A549 (cell line): ENCODE measurements around the gene GZF1. TPM values are rescaled to one million over a fixed set of nuclear protein-coding genes. Genes with fewer than 3 reads are reported as not detected.

ENCODE experiments used
- ATAC-seq, 2 experiments: fragments of 200-7000 bp in 1 of 2; fragments of >200 bp in 1 of 2; cut with Nextera tagmentation in 1 of 2; cut with Tn5 transposase in 1 of 2; 3 replicates each; pipeline versions ENCODE4 v1.8.0 to v1.9.1; 2018 to 2020; ENCODE audit warnings: mild to moderate bottlenecking in 1 of 2, moderate library complexity in 1 of 2
- CTCF ChIA-PET: fragments of 300-600 bp; sonication (Branson Sonifier 250); formaldehyde crosslinking; extraction: SDS; loops from one replicate; lab custom pipeline; 2021; ENCODE audit warnings: antibody characterized with exemption, inconsistent platforms; lab: Yijun Ruan, JAX
- POLR2A ChIA-PET: fragments of 350-600 bp; formaldehyde crosslinking; extraction: SDS; loops from one replicate; lab custom pipeline; 2021; ENCODE audit warnings: antibody characterized with exemption, inconsistent platforms; lab: Yijun Ruan, JAX
- DNase-seq, 2 experiments: peaks; one replicate each; pipeline versions ENCODE4 v3.0.0 to v3.0.0-alpha.2; 2011 to 2016; ENCODE audit warnings: low read depth in 1 of 2, low spot score in 1 of 2
- FAIRE-seq: peaks from 2 replicates; lab custom pipeline; 2011; peaks lifted over from hg19 to GRCh38; lab: Jason Lieb, UNC
- H3K27ac ChIP-seq, 2 experiments: fragments of >200 bp; sonication (Bioruptor Twin); formaldehyde crosslinking; 3 replicates each; pipeline ENCODE4 v1.5.1; 2016 to 2017
- H3K4me1 ChIP-seq: fragments of >200 bp; sonication (Bioruptor Twin); formaldehyde crosslinking; 3 replicates; pipeline ENCODE4 v1.6.1; 2016
- H3K4me2 ChIP-seq: fragments of >200 bp; sonication (Bioruptor Twin); formaldehyde crosslinking; 3 replicates; pipeline ENCODE4 v1.6.1; 2016
- H3K4me3 ChIP-seq: fragments of >200 bp; sonication (Bioruptor Twin); formaldehyde crosslinking; 3 replicates; pipeline ENCODE4 v1.5.1; 2016
- H3K9me3 ChIP-seq: fragments of >200 bp; sonication (Bioruptor Twin); formaldehyde crosslinking; 3 replicates; pipeline ENCODE4 v1.6.1; 2016
- ATOH8 ChIP-seq: fragments of 250-450 bp; sonication (Bioruptor Pico); IDR thresholded peaks from 2 replicates; pipeline ENCODE4 v1.5.0; 2020; ENCODE audit warnings: low read depth, mild to moderate bottlenecking, moderate library complexity
- CBX2 ChIP-seq: fragments of 200-600 bp; sonication (generic); IDR thresholded peaks from 2 replicates; pipeline ENCODE4 v1.6.1; 2016; ENCODE audit warnings: low read depth, mild to moderate bottlenecking, borderline replicate concordance
- CBX8 ChIP-seq: fragments of 200-600 bp; sonication (generic); IDR thresholded peaks from 2 replicates; pipeline ENCODE4 v1.6.1; 2016
- CHD4 ChIP-seq: fragments of 200-600 bp; sonication (generic); IDR thresholded peaks from 2 replicates; pipeline ENCODE4 v1.6.1; 2016; ENCODE audit warnings: antibody characterized with exemption, mild to moderate bottlenecking, borderline replicate concordance
- E2F6 ChIP-seq: IDR thresholded peaks from 2 replicates; pipeline ENCODE4 v1.6.1; 2012; ENCODE audit warnings: low read depth, borderline replicate concordance
- EHF ChIP-seq: fragments of 250-450 bp; sonication (Bioruptor Pico); IDR thresholded peaks from 2 replicates; pipeline ENCODE4 v1.5.0; 2020; ENCODE audit warnings: mild to moderate bottlenecking
- FOSB ChIP-seq: fragments of 250-450 bp; sonication (Bioruptor Pico); IDR thresholded peaks from 2 replicates; pipeline ENCODE4 v1.5.0; 2020; ENCODE audit warnings: mild to moderate bottlenecking, moderate library complexity
- FOXS1 ChIP-seq: fragments of 250-450 bp; sonication (Bioruptor Pico); IDR thresholded peaks from 2 replicates; pipeline ENCODE4 v1.5.0; 2020; ENCODE audit warnings: mild to moderate bottlenecking, moderate library complexity
- HEYL ChIP-seq: fragments of 250-450 bp; sonication (Bioruptor Pico); IDR thresholded peaks from 2 replicates; pipeline ENCODE4 v1.8.0; 2021; ENCODE audit warnings: mild to moderate bottlenecking, moderate library complexity
- HOXB13 ChIP-seq: fragments of 250-450 bp; sonication (Bioruptor Pico); IDR thresholded peaks from 2 replicates; pipeline ENCODE4 v1.5.0; 2020; ENCODE audit warnings: low read depth, mild to moderate bottlenecking, moderate library complexity
- JUN ChIP-seq, 2 experiments: fragments of >200 bp; sonication (Bioruptor Twin); formaldehyde crosslinking; IDR thresholded peaks; 2 replicates in 1 of 2; 3 replicates in 1 of 2; pipeline ENCODE4 v1.6.1; 2016 to 2017
- KDM5A ChIP-seq: fragments of 200-600 bp; sonication (generic); IDR thresholded peaks from 2 replicates; pipeline ENCODE4 v1.6.1; 2016; ENCODE audit warnings: antibody characterized with exemption, mild to moderate bottlenecking
- MAFK ChIP-seq: fragments of 450-650 bp; IDR thresholded peaks from 2 replicates; pipeline ENCODE4 v1.6.1; 2014; ENCODE audit not compliant: partially characterized antibody
- MAX ChIP-seq: IDR thresholded peaks from 2 replicates; pipeline ENCODE4 v1.6.1; 2012
- NPAS2 ChIP-seq: fragments of 250-450 bp; sonication (Bioruptor Pico); IDR thresholded peaks from 2 replicates; pipeline ENCODE4 v1.8.0; 2022; ENCODE audit warnings: mild to moderate bottlenecking, moderate library complexity, borderline replicate concordance
- RCOR1 ChIP-seq: fragments of 150-350 bp; IDR thresholded peaks from 2 replicates; pipeline ENCODE4 v1.6.1; 2014; ENCODE audit warnings: antibody characterized with exemption, low read length, low read depth
- USF2 ChIP-seq: fragments of 450-650 bp; IDR thresholded peaks from 2 replicates; pipeline ENCODE4 v1.6.1; 2014; ENCODE audit warnings: antibody characterized with exemption
- ZC3H11A ChIP-seq: fragments of 450-650 bp; IDR thresholded peaks from 2 replicates; pipeline ENCODE4 v1.6.1; 2014; ENCODE audit warnings: antibody characterized with exemption, mild to moderate bottlenecking
- ZFP36 ChIP-seq: fragments of 450-650 bp; IDR thresholded peaks from 2 replicates; pipeline ENCODE4 v1.6.1; 2014; ENCODE audit warnings: borderline replicate concordance; ENCODE audit not compliant: partially characterized antibody
- ZSCAN20 ChIP-seq: fragments of 250-450 bp; sonication (Bioruptor Pico); IDR thresholded peaks from 2 replicates; pipeline ENCODE4 v1.8.0; 2022; ENCODE audit warnings: mild to moderate bottlenecking, moderate library complexity
- WGBS: methylation state at CpG from one replicate; pipeline ENCODE4 v1.1.6; 2017; ENCODE audit errors: missing lambda C conversion rate; 5-methylcytosine and 5-hydroxymethylcytosine counted together
- polyA plus RNA-seq, 4 experiments: library from polyadenylated mRNA; depleted of rRNA in 3 of 4; stranded (reverse); fragments of >200 nt; fragmentation: RNase III in 1 of 4; extraction: RNeasy Plus Mini Kit Qiagen cat#74134 plus additional on column Dnase treatment in 1 of 4; gene quantifications; 2 replicates in 3 of 4; 3 replicates in 1 of 4; pipeline ENCODE4 v1.2.3, GENCODE V29; 2011 to 2017

GZF1 gene
- polyA plus RNA-seq, 2 of the 4 experiments (the other 2 are of a cell fraction): 13.2 to 24.7 TPM

- DNase-seq (no peak), FAIRE-seq (no peak), ATAC-seq (no peak)
- ChIA-PET POLR2A (interaction anchor here (1.0 kb wide), 1 partner anchor 13 kb away, joined by 7 read pairs; the partner anchor contains the start of gene NXT1), CTCF (interaction anchor here (1.0 to 1.6 kb wide), 2 partner anchors 13 to 46 kb away, joined by 3 read pairs; no protein-coding TSS in a partner anchor)
- no peak for TF ChIP-seq ZC3H11A
- TF ChIP-seq NPAS2 (CRISPR knock-in tag): no peak
- TF ChIP-seq E2F6: no peak
- no peak for TF ChIP-seq USF2
- no peak for TF ChIP-seq RCOR1
- no peak for TF ChIP-seq FOXS1 (CRISPR knock-in tag)
- no peak for TF ChIP-seq CBX2
- TF ChIP-seq HEYL (CRISPR knock-in tag): no peak
- TF ChIP-seq CHD4: no peak
- TF ChIP-seq MAX: no peak
- TF ChIP-seq MAFK: no peak
- TF ChIP-seq HOXB13 (CRISPR knock-in tag): no peak
- no peak for TF ChIP-seq CBX8
- no peak for TF ChIP-seq EHF
- no peaks in the 10 kb centered on the region for H3K9me3 ChIP-seq
- H3K4me2 ChIP-seq: peak overlapping the region; percentile 92
- H3K4me3 ChIP-seq: peak overlapping the region; percentile 89
- WGBS: 97% methylated on average over 4 of the region's 4 CpGs
- H3K27ac ChIP-seq: peak overlapping the region in 1 of 2 experiments; percentile 95; a peak in 3 of 6 replicates
- H3K4me1 ChIP-seq: peaks cover 45% of the 10 kb centered on the region
These were observed 1.3 kb downstream of the GZF1 start for GRCh38 chr20:23363257-23363649.

GRCh38 chr20:23365390-23366165, 3.6 kb downstream of the GZF1 start:
- ATAC-seq (no peak), FAIRE-seq (no peak), DNase-seq (no peak)
- no peak overlapping the region for H3K27ac ChIP-seq
- CTCF ChIA-PET: interaction anchor here (0.9 to 1.6 kb wide), 4 partner anchors 13 to 241 kb away, joined by 3 read pairs; no protein-coding TSS in a partner anchor
- H3K4me3 ChIP-seq: no peak overlapping the region
- 0 out of 3 replicates have a peak overlapping the region, but pooled peaks have one; percentile 6 for H3K4me2 ChIP-seq
- H3K9me3 ChIP-seq: no peaks in the 10 kb centered on the region
- TF ChIP-seq CBX2 (no peak), ATOH8 (CRISPR knock-in tag) (no peak), CHD4 (no peak), FOSB (CRISPR knock-in tag) (no peak), KDM5A (no peak)
- POLR2A ChIA-PET: no interaction called here
- 97% methylated on average over 65 of the region's 65 CpGs for WGBS
- H3K4me1 ChIP-seq: peaks cover 44% of the 10 kb centered on the region

GRCh38 chr20:23366384-23366783, 4.4 kb downstream of the GZF1 start:
- WGBS: 70% methylated on average over 1 of the region's 1 CpG
- peaks cover 40% of the 10 kb centered on the region for H3K4me1 ChIP-seq
- no peak for ATAC-seq
- DNase-seq: no peak
- no peak for FAIRE-seq
- ChIA-PET CTCF (interaction anchor here (1.2 kb wide), 1 partner anchor 13 kb away, joined by 3 read pairs; no protein-coding TSS in a partner anchor), POLR2A (no interaction called here)
- no peak overlapping the region for H3K27ac ChIP-seq
- no peaks in the 10 kb centered on the region for H3K9me3 ChIP-seq
- no peak overlapping the region for H3K4me3 ChIP-seq
- H3K4me2 ChIP-seq: peak overlapping the region; percentile 6; the same call in 1 of the 3 replicates
- TF ChIP-seq CBX2: no peak
- no peak for TF ChIP-seq ZSCAN20 (CRISPR knock-in tag)
- TF ChIP-seq ZFP36: no peak
- no peak for TF ChIP-seq ZC3H11A
- TF ChIP-seq MAFK: peak; percentile 72
- TF ChIP-seq JUN (IDR thresholded peaks at IDR 0.05): no peak
